Measurements from ENCODE around the gene ITGA3. TPM values are rescaled to one million over a fixed set of nuclear protein-coding genes. Genes with fewer than 3 reads are reported as not detected.

Gene ITGA3
- total RNA-seq, 6 donors from 2014 or later, result 193 to 469 (median 350) TPM

- Histone ChIP-seq H3K27ac (peak overlapping the region in 1 of 4 donors; percentile 86), H3K27me3 (peaks cover 0 to 8% (median 0%) of the 10 kb centered on the region in 4 donors), H3K36me3 (peaks cover 0 to 18% (median 9%) of the 10 kb centered on the region in 4 donors), H3K4me3 (no peak overlapping the region), H3K9me3 (no peaks in the 10 kb centered on the region), H3K4me1 (peaks cover 9 to 35% (median 24%) of the 10 kb centered on the region in 4 donors)
- 82% methylated on average over 7 of the region's 7 CpGs; no CpG with 5 or more reads in 1 of the 2 donors for WGBS, 2 donors
- no peak for TF ChIP-seq CTCF (IDR thresholded peaks at IDR 0.05)
- TF ChIP-seq POLR2AphosphoS5 (IDR thresholded peaks at IDR 0.05), result no peak
- ATAC-seq (ENCODE audit: low FRiP score in 2 of 2) (no peak), DNase-seq (peak in 1 of 2 donors; percentile 57)
Measured at GRCh38 chr17:50113624-50114320, 57.9 kb downstream of the ITGA3 start.

GRCh38 chr17:50114401-50114800 is 58.5 kb downstream of the ITGA3 start:
- H3K27ac ChIP-seq, result no peak overlapping the region
- peaks cover 0 to 12% (median 3%) of the 10 kb centered on the region in 4 donors for H3K36me3 ChIP-seq
- no peak overlapping the region for H3K4me3 ChIP-seq
- no peaks in the 10 kb centered on the region for H3K9me3 ChIP-seq
- ATAC-seq (ENCODE audit: low FRiP score in 2 of 2) (no peak), DNase-seq (no peak)
- H3K27me3 ChIP-seq, result peaks cover 0 to 8% (median 0%) of the 10 kb centered on the region in 4 donors
- peaks cover 9 to 35% (median 24%) of the 10 kb centered on the region in 4 donors for H3K4me1 ChIP-seq
- WGBS, 2 donors, result 89 to 94% methylated on average over 3 to 4 of the region's 4 CpGs
- TF ChIP-seq CTCF (IDR thresholded peaks at IDR 0.05) (no peak), EP300 (IDR thresholded peaks at IDR 0.05) (no peak), POLR2A (IDR thresholded peaks at IDR 0.05) (no peak), POLR2AphosphoS5 (IDR thresholded peaks at IDR 0.05) (no peak)

GRCh38 chr17:50114849-50115357 is 59.0 kb downstream of the ITGA3 start:
- Histone ChIP-seq H3K4me1 (peaks cover 9 to 35% (median 24%) of the 10 kb centered on the region in 4 donors), H3K4me3 (no peak overlapping the region), H3K27ac (no peak overlapping the region), H3K27me3 (peaks cover 0 to 8% (median 0%) of the 10 kb centered on the region in 4 donors), H3K36me3 (peaks cover 0 to 7% (median under 1%) of the 10 kb centered on the region in 4 donors), H3K9me3 (no peaks in the 10 kb centered on the region)
- 29 to 41% methylated on average over 6 of the region's 6 CpGs for WGBS, 2 donors
- ATAC-seq (ENCODE audit: low FRiP score in 2 of 2) (no peak), DNase-seq (no peak)
- TF ChIP-seq CTCF (IDR thresholded peaks at IDR 0.05), result peak in 4 of 6 experiments; percentile 30 to 44 (median 38)
- TF ChIP-seq EP300 (IDR thresholded peaks at IDR 0.05), result no peak

GRCh38 chr17:50115756-50116155 is 59.8 kb downstream of the ITGA3 start:
- Histone ChIP-seq H3K4me1 (peaks cover 9 to 35% (median 24%) of the 10 kb centered on the region in 4 donors), H3K4me3 (no peak overlapping the region), H3K27ac (peak overlapping the region in 1 of 4 donors; percentile 44), H3K9me3 (no peaks in the 10 kb centered on the region), H3K27me3 (peaks cover 0 to 8% (median 0%) of the 10 kb centered on the region in 4 donors), H3K36me3 (no peaks in the 10 kb centered on the region)
- peak in 1 of 2 donors; percentile 66 for DNase-seq
- no peak for TF ChIP-seq EP300 (IDR thresholded peaks at IDR 0.05)
- no peak for TF ChIP-seq POLR2AphosphoS5 (IDR thresholded peaks at IDR 0.05)
- TF ChIP-seq POLR2A (IDR thresholded peaks at IDR 0.05), result no peak
- no peak for TF ChIP-seq CTCF (IDR thresholded peaks at IDR 0.05)
- 41 to 52% methylated on average over 12 to 17 of the region's 17 CpGs for WGBS, 2 donors
- ATAC-seq (ENCODE audit: low FRiP score in 2 of 2), result no peak

Measured in upper lobe of left lung (tissue), 6 donors.